Measurements from ENCODE around the gene C1QTNF12. TPM values are rescaled to one million over a fixed set of nuclear protein-coding genes. Genes with fewer than 3 reads are reported as not detected.

Gene C1QTNF12
- total and polyA plus RNA-seq, 2 experiments from 2014 or later = 4.1 to 4.2 TPM

DNA sequence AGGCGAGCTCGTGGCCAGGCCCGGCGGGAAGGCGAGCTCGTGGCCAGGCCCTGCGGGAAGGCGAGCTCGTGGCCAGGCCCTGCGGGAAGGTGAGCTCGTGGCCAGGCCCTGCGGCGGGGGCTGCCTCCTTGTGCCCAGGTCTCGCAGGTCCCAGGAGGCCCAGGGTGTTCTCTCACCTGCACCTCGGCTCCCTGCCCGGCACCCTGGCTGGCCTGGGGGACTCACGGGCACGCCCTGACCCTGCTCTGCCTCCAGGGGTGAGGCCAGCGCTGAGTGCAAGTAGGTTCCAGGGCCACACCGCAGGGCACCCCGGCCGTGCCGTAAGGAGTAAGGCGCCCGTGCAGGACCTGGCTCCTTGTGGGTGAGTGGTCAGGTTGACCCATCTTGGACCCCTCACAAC, 19.1 kb downstream of the C1QTNF12 start:
- peaks cover 7% of the 10 kb centered on the region for H3K4me1 Mint-ChIP-seq

More for the DNA sequence above, 19.1 kb downstream of the C1QTNF12 start:
- Histone ChIP-seq H4K20me1 (replicated peaks; ENCODE audit: insufficient read depth) (peaks cover 5% of the 10 kb centered on the region; the same call in 1 of the 2 replicates), H3K4me1 (ENCODE audit: insufficient read depth) (peaks cover 6% of the 10 kb centered on the region), H3K27me3 (ENCODE audit: insufficient read depth) (no peaks in the 10 kb centered on the region), H3K4me2 (no peak overlapping the region), H2AFZ (no peak overlapping the region), H3K9me2 (ENCODE audit: insufficient read depth) (no peaks in the 10 kb centered on the region), H3K36me3 (ENCODE audit: insufficient read depth) (peaks cover 3% of the 10 kb centered on the region; the same call in 1 of the 2 replicates), H3F3A (replicated peaks; ENCODE audit: low read depth) (0 out of 2 replicates have a peak, but pooled peaks cover 4% of the 10 kb centered on the region), H3K79me2 (replicated peaks; ENCODE audit: insufficient read depth) (peaks cover 30% of the 10 kb centered on the region), H3K4me3 (no peak overlapping the region), H3K27ac (ENCODE audit: low read depth) (no peak overlapping the region)
- DNase-seq (ENCODE audit: low spot score) (no peak), ATAC-seq (no peak)
- H3K4me3 Mint-ChIP-seq = no peak overlapping the region
- H3K9me3 Mint-ChIP-seq = no peaks in the 10 kb centered on the region; the same call in 2 of the 3 replicates
- no peak overlapping the region for H3K27ac Mint-ChIP-seq
- TF ChIP-seq CREB1 (CRISPR knock-in tag; IDR thresholded peaks at IDR 0.05; ENCODE audit: low read depth) (no peak), JUNB (IDR thresholded peaks at IDR 0.05; ENCODE audit: unreplicated experiment) (no peak), NANOG (IDR thresholded peaks at IDR 0.05; ENCODE audit: borderline replicate concordance) (no peak), EZH2 (IDR thresholded peaks at IDR 0.05; ENCODE audit: low read depth, unreplicated experiment) (no peak), ZNF114 (CRISPR knock-in tag; IDR thresholded peaks at IDR 0.05) (no peak), STAT1 (IDR thresholded peaks at IDR 0.05; ENCODE audit: unreplicated experiment) (no peak), EZH2phosphoT487 (IDR thresholded peaks at IDR 0.05; ENCODE audit: unreplicated experiment) (no peak), ZNF331 (CRISPR knock-in tag; IDR thresholded peaks at IDR 0.05; ENCODE audit: low read depth) (no peak)
- TF ChIP-seq, protein P1, sequence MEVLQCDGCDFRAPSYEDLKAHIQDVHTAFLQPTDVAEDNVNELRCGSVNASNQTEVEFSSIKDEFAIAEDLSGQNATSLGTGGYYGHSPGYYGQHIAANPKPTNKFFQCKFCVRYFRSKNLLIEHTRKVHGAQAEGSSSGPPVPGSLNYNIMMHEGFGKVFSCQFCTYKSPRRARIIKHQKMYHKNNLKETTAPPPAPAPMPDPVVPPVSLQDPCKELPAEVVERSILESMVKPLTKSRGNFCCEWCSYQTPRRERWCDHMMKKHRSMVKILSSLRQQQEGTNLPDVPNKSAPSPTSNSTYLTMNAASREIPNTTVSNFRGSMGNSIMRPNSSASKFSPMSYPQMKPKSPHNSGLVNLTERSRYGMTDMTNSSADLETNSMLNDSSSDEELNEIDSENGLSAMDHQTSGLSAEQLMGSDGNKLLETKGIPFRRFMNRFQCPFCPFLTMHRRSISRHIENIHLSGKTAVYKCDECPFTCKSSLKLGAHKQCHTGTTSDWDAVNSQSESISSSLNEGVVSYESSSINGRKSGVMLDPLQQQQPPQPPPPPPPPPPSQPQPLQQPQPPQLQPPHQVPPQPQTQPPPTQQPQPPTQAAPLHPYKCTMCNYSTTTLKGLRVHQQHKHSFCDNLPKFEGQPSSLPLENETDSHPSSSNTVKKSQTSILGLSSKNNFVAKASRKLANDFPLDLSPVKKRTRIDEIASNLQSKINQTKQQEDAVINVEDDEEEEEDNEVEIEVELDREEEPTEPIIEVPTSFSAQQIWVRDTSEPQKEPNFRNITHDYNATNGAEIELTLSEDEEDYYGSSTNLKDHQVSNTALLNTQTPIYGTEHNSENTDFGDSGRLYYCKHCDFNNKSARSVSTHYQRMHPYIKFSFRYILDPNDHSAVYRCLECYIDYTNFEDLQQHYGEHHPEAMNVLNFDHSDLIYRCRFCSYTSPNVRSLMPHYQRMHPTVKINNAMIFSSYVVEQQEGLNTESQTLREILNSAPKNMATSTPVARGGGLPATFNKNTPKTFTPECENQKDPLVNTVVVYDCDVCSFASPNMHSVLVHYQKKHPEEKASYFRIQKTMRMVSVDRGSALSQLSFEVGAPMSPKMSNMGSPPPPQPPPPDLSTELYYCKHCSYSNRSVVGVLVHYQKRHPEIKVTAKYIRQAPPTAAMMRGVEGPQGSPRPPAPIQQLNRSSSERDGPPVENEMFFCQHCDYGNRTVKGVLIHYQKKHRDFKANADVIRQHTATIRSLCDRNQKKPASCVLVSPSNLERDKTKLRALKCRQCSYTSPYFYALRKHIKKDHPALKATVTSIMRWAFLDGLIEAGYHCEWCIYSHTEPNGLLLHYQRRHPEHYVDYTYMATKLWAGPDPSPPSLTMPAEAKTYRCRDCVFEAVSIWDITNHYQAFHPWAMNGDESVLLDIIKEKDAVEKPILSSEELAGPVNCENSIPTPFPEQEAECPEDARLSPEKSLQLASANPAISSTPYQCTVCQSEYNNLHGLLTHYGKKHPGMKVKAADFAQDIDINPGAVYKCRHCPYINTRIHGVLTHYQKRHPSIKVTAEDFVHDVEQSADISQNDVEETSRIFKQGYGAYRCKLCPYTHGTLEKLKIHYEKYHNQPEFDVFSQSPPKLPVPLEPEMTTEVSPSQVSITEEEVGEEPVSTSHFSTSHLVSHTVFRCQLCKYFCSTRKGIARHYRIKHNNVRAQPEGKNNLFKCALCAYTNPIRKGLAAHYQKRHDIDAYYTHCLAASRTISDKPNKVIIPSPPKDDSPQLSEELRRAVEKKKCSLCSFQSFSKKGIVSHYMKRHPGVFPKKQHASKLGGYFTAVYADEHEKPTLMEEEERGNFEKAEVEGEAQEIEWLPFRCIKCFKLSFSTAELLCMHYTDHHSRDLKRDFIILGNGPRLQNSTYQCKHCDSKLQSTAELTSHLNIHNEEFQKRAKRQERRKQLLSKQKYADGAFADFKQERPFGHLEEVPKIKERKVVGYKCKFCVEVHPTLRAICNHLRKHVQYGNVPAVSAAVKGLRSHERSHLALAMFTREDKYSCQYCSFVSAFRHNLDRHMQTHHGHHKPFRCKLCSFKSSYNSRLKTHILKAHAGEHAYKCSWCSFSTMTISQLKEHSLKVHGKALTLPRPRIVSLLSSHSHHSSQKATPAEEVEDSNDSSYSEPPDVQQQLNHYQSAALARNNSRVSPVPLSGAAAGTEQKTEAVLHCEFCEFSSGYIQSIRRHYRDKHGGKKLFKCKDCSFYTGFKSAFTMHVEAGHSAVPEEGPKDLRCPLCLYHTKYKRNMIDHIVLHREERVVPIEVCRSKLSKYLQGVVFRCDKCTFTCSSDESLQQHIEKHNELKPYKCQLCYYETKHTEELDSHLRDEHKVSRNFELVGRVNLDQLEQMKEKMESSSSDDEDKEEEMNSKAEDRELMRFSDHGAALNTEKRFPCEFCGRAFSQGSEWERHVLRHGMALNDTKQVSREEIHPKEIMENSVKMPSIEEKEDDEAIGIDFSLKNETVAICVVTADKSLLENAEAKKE (CRISPR knock-in tag; IDR thresholded peaks at IDR 0.05) = no peak
- TF ChIP-seq, protein P2, sequence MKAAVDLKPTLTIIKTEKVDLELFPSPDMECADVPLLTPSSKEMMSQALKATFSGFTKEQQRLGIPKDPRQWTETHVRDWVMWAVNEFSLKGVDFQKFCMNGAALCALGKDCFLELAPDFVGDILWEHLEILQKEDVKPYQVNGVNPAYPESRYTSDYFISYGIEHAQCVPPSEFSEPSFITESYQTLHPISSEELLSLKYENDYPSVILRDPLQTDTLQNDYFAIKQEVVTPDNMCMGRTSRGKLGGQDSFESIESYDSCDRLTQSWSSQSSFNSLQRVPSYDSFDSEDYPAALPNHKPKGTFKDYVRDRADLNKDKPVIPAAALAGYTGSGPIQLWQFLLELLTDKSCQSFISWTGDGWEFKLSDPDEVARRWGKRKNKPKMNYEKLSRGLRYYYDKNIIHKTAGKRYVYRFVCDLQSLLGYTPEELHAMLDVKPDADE (IDR thresholded peaks at IDR 0.05) = no peak
- TF ChIP-seq, protein P3, sequence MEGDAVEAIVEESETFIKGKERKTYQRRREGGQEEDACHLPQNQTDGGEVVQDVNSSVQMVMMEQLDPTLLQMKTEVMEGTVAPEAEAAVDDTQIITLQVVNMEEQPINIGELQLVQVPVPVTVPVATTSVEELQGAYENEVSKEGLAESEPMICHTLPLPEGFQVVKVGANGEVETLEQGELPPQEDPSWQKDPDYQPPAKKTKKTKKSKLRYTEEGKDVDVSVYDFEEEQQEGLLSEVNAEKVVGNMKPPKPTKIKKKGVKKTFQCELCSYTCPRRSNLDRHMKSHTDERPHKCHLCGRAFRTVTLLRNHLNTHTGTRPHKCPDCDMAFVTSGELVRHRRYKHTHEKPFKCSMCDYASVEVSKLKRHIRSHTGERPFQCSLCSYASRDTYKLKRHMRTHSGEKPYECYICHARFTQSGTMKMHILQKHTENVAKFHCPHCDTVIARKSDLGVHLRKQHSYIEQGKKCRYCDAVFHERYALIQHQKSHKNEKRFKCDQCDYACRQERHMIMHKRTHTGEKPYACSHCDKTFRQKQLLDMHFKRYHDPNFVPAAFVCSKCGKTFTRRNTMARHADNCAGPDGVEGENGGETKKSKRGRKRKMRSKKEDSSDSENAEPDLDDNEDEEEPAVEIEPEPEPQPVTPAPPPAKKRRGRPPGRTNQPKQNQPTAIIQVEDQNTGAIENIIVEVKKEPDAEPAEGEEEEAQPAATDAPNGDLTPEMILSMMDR (conservative IDR thresholded peaks at IDR 0.05; ENCODE audit: low read depth in 2 of 2) = no peak
- H3K27me3 Mint-ChIP-seq (ENCODE audit: insufficient read depth, low read depth, poor library complexity) = peaks cover 9% of the 10 kb centered on the region
- H3K36me3 Mint-ChIP-seq (ENCODE audit: low read depth) = peaks cover 28% of the 10 kb centered on the region
